ENCODE results near the gene RNF130. TPM values are rescaled to one million over a fixed set of nuclear protein-coding genes. Genes with fewer than 3 reads are reported as not detected.

Gene RNF130
- total RNA-seq, 1 donor from 2014 or later = 86.7 TPM

DNA sequence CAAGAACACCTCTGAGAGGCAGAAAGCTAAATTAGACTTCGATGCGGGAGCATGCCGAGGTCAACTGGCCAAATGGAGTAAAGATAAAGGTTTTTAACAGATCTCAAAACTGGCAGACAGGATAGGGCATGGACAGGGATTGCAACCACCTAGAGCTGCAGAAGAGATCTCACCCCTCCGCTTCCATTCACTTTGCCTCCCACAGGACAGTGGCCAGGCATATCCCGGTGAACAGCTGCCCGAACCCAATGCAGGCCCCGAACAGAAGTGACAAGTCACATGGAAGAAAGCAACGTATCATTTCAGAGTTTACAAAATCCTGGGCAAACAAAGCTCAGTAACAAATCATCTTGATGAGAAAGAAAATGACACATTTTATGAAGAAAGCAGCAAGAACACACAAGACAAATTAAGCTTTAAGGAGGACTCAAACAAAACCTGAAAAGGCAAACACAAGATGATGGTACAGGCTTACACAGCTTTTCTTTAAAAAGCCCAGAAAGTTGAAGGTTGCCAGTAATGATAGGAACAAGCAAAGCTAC lies 18.4 kb downstream of the RNF130 start:
- H3K27ac ChIP-seq = no peak overlapping the region

DNA sequence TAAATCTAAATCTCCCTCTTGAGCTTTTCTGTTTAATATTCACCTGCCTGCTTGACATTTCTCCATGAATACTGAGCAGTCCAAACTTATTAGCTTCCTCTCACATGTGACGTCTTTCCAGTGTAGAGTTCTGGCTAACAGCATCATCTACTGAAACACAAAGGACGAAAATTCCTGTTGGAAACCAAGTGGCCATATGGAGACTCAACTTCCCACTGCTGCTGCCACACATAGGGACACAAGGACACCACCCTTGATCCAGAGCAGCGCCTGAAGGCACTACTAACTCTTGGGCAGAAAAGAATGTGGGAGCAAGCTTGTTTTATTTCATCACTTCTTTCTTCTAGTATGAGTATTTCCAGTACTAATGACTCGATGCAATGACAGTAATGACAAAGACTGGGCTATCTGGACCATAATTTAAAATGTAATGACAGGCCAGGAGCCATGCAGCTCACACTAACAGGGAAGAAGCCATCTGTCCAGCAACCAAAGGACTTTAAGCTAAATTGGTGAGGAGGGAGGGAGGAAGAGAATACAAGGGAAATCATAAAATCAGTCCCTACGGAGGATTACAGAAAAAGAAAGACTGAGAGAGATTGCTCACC lies 19.2 kb downstream of the RNF130 start:
- H3K27ac ChIP-seq = no peak overlapping the region
- TF ChIP-seq, protein P1, sequence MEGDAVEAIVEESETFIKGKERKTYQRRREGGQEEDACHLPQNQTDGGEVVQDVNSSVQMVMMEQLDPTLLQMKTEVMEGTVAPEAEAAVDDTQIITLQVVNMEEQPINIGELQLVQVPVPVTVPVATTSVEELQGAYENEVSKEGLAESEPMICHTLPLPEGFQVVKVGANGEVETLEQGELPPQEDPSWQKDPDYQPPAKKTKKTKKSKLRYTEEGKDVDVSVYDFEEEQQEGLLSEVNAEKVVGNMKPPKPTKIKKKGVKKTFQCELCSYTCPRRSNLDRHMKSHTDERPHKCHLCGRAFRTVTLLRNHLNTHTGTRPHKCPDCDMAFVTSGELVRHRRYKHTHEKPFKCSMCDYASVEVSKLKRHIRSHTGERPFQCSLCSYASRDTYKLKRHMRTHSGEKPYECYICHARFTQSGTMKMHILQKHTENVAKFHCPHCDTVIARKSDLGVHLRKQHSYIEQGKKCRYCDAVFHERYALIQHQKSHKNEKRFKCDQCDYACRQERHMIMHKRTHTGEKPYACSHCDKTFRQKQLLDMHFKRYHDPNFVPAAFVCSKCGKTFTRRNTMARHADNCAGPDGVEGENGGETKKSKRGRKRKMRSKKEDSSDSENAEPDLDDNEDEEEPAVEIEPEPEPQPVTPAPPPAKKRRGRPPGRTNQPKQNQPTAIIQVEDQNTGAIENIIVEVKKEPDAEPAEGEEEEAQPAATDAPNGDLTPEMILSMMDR (IDR thresholded peaks at IDR 0.05) = no peak
- H3K9me3 ChIP-seq = no peaks in the 10 kb centered on the region
- intact Hi-C loops (cut with DNase I) = no loop called here
- H3K36me3 ChIP-seq = no peaks in the 10 kb centered on the region
- DNase-seq (ENCODE audit: low spot score in 2 of 2) = no peak
- H3K27me3 ChIP-seq = no peaks in the 10 kb centered on the region
- H3K4me3 ChIP-seq = no peak overlapping the region
- H3K4me1 ChIP-seq = peaks cover 0 to 4% of the 10 kb centered on the region in 2 donors

More for the DNA sequence above, 18.4 kb downstream of the RNF130 start:
- TF ChIP-seq, protein P1 (IDR thresholded peaks at IDR 0.05) = no peak
- H3K36me3 ChIP-seq = no peaks in the 10 kb centered on the region
- no peaks in the 10 kb centered on the region for H3K9me3 ChIP-seq
- DNase-seq (ENCODE audit: low spot score in 2 of 2) = no peak
- intact Hi-C loops (cut with DNase I) = no loop called here
- H3K4me3 ChIP-seq = no peak overlapping the region
- peaks cover 0 to 4% of the 10 kb centered on the region in 2 donors for H3K4me1 ChIP-seq
- H3K27me3 ChIP-seq = no peaks in the 10 kb centered on the region

DNA sequence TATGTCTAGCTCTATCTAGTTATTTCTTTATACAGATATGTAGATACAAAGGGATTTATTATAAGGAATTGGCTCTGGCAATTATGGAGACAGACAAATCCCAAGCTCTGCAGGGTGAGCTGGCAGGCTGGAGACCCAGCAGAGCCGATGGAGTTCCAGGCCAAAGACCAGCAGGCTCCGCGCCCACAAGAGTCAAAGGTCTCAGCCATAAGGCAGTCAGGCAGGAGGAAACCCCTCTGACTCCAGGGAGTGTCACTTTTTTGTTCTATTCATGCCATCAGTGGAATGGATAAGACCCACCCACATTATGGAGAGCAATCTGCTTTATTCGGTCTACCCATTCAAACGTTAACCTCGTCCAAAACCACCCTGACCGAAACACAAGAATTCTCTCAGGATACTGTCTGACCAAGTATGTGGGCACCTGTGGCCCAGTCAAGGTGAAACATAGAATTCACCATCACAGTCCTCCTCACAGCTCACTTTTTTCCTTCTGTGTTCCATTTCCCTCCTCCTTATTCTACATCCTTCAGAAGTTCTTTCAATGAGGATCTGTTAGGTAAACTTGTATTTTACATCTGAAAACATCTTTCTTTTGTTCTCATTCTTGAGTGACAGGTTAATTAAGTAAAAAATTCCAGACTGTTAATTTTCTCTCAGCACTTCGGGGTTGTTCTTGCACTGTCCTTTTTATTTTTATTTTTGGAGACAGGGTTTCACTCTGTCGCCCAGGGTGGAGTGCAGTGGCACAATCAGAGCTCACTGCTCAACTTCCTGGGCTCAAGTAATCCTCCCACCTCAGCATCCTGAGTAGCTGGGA lies 21.2 kb downstream of the RNF130 start:
- DNase-seq (ENCODE audit: low spot score in 2 of 2) = no peak

DNA sequence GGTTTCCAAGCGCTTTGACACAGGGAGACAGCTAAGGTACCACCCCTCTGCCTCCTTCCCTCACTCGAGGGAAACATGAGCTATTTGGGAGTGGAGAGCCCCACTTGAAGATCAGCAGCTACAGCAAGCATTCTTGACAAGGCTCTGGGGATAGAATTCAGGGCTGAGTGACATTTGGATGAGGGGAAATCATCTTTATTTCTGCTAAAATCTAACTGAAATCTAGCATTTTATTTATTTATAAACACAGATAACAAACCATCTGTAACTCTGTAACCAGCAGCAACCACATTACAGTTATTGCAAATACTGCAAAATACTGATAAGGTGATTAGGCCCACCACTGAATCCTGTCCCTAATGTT lies 22.4 kb downstream of the RNF130 start:
- Histone ChIP-seq H3K4me3 (no peak overlapping the region), H3K36me3 (no peaks in the 10 kb centered on the region), H3K4me1 (peaks cover 0 to 4% of the 10 kb centered on the region in 2 donors), H3K27ac (no peak overlapping the region), H3K27me3 (no peaks in the 10 kb centered on the region), H3K9me3 (no peaks in the 10 kb centered on the region)
- DNase-seq (ENCODE audit: low spot score in 2 of 2) = no peak
- TF ChIP-seq, protein P1 (IDR thresholded peaks at IDR 0.05) = no peak
- intact Hi-C loops (cut with DNase I) = no loop called here

More for the DNA sequence above, 21.2 kb downstream of the RNF130 start:
- no peaks in the 10 kb centered on the region for H3K36me3 ChIP-seq
- H3K9me3 ChIP-seq = no peaks in the 10 kb centered on the region
- intact Hi-C loops (cut with DNase I) = no loop called here
- peaks cover 0 to 4% of the 10 kb centered on the region in 2 donors for H3K4me1 ChIP-seq
- H3K4me3 ChIP-seq = no peak overlapping the region
- no peaks in the 10 kb centered on the region for H3K27me3 ChIP-seq
- no peak overlapping the region for H3K27ac ChIP-seq
- TF ChIP-seq, protein P1 (IDR thresholded peaks at IDR 0.05) = no peak

DNA sequence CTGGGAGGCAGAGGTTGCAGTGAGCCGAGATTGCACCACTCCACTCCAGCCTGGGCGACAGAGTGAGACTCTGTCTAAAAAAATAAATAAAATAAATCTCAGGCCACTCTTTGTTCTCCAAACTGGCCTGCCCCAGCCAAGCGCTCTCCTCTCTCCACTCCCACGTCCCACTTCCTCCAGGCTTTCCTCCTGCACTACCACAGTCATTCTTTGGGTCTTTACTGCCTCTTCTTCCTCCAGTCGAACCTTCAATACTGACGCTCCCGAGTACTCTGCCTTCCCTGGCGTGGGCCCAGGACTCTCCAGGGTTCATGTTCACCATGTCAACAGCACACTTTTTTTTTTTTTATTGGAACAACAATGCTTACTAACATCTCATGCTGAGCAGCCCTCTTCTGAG lies 23.9 kb downstream of the RNF130 start:
- Histone ChIP-seq H3K4me1 (peaks cover 0 to 4% of the 10 kb centered on the region in 2 donors), H3K4me3 (no peak overlapping the region), H3K9me3 (no peaks in the 10 kb centered on the region), H3K36me3 (no peaks in the 10 kb centered on the region), H3K27ac (no peak overlapping the region), H3K27me3 (no peaks in the 10 kb centered on the region)
- TF ChIP-seq, protein P1 (IDR thresholded peaks at IDR 0.05) = no peak
- no peak for DNase-seq (ENCODE audit: low spot score in 2 of 2)
- intact Hi-C loops (cut with DNase I) = no loop called here
